ENCODE measurements around the gene PIGM.

PIGM gene

DNA sequence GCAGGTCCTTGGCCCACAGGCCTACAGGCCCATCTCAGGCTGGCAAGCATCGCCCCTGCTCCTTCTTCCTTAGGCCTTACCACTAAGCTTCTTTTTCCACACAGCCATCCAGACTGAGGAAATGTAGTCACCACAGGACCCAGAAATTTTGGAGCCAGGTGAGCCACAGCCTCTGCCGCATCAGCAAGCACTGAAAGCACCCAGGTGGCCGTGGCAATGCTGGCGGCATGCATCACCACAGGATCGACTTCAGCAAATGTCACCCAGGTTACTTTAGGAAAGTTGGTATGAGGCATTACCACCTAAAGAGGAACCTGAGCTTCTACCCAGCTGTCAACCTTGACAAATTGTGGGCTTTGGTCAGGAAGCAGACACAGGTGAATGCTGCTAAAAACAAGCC is 11.6 kb downstream of the PIGM start:
- DNase-seq = no peak

DNA sequence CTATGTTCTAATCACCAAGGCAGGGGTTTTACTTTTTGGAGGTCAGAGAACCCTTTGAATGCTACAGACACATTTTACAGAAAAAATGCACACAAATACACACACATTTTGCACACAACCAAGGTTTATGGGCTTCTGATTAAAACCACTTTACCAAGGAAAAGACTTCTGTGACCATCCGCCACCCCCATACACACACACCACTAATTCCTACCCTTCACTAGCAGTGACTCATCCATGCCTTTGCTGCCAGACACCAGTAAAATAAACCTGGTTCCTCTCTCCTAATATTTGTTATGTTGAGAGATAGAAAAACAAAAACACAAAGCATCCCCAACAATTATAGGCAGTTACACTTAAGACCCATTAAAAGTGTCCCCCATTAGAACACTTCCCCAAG is 12.9 kb downstream of the PIGM start:
- DNase-seq = no peak

DNA sequence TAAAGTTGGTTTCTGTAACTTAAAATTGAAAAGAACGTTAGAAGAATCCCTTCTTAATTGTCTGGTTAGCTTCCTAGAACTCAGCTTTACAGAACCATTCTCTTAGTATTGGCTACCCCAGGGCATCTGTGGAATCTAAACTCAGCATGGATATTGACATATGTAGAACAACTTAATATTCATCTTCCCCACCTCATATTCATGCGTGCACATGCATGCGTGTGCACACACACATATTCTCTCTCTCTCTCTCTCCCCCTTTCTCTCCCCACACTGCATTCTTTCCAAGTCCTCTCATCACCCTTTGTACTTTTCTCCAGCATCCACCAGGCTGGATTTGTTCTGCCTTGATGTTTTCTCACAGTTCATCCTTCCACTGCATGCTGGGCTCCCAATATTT is 13.4 kb downstream of the PIGM start:
- no peak for DNase-seq

DNA sequence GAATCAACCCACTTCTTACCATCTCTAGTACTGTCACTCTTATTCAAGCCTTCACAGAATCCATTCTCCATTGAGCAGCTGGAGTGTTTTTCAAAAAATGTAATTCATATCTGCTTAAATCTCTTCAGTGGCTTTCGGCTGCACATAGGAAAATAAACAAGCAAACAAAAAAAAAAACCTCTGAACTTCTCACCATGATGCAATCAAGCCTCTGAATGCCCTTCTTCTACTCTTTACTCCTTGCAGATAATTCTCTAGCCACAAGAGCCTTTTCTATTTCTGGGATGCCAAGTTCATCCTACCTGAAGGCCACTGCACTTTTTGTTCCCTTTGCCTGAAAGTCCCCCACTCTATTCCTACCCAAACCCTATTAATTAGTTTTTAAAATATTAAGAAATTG is 14.2 kb downstream of the PIGM start:
- DNase-seq = no peak

DNA sequence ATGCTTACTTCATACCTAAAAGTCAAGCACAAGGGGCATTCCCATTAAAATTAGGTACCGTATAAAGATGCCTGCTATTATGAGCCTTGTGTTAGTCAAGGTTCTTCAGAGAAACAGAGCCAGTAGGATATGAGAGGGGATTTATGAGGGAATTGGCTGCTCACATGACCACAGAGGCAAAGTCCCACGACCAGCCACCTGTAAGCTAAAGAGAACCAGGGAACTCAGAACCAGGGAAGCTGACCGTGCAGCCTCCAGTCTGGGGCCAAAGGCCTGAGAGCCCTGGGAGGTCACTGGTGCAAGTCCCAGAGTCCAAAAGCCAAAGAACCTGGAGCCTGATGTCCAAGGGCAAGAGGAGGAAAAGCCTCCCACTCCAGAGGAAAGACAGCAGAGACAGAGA is 20.0 kb downstream of the PIGM start:
- DNase-seq = no peak

DNA sequence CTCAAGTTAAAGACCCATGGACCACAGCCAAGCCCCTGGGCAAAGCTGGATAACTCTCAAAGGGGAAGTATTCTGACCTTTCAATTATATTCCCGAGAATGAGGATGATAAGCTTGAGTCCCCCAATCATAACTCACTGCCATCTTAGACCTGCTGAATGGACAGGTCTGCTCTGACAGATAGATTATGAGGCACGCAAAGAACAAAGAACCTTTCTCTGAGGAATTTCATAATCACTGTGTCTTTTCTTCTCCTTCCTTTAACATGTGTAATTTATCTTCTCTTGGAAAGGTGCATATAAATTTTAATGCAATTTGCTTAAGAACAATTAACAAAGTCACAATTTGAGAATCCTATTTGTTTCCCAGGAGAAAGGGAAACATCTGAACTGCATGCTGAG is 22.0 kb downstream of the PIGM start:
- no peak for DNase-seq

DNA sequence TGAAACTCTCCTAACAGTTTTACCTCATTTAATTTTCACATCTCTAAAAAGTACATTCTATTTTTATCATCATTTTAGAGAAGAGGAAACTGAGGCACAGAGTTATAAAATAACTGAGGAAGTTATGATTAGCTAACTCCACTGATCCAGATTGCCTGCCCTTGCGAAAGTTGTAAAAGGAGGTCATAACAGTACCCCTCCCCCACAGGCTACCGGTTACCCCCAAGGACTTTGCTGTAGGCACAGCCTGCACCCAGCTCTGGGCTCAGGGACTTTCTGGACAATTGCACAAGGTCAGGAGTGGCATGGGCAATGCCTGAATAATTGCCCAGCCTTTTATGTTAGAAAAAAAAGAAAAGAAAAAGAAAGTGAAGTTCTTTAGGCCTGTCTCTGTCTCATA is 22.7 kb downstream of the PIGM start:
- no peak for DNase-seq

DNA sequence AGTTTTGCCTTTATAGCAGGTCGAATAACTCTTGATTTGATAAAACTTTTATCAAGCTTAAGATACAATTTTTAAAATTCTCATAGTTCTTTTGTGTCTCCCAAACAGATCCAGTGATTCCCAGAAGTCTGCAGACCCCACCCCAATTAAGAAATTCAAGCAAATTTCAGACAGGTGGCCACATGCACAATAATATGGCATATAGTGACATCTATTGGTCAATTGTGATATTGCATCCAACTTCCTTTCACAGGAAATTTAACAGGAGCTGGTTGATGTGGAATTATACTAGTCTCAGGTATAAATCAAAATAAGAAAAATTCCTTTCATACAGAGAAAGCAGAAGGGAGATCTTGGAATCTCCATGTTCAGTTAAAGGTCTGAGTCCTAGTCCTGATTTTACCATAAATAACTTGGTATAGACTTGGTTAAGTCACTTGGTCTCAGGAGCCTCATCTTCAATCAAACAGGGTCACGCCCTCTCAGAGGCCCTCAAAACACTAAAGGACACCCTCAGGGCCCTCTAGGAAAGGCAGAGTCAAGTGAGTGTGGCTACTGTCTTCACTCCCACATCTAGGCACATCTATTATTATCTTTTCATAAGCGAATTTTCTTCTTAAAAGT is 24.1 kb downstream of the PIGM start:
- DNase-seq = no peak

DNA sequence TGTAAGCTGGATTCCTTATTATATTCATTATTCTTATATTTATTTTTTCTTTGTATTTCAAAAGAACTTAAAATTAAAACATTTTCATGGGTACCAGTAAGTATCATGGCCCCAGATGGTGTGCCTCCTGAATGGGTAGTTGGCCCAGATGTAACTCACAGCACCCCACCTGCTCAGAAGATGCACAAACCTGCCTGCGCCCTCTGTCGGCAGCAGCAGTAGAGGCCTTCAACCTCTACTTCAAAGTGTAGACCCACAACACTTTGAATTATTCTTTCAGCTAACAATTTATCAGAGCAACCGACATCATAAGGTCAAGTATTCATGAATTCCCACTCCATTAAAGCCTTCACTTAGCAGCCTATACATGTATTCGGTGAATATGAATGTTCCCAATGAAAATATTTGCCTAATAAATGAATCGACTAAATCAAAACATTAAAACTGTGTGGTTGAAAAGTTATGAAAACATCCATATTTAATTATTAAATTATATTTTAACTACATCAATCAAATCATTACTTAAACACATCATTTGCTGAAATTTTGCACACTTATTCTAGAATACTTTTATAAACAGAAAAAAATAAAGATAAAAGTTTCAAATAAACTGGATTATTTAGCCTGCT is 25.4 kb downstream of the PIGM start:
- DNase-seq = peak; percentile 24

DNA sequence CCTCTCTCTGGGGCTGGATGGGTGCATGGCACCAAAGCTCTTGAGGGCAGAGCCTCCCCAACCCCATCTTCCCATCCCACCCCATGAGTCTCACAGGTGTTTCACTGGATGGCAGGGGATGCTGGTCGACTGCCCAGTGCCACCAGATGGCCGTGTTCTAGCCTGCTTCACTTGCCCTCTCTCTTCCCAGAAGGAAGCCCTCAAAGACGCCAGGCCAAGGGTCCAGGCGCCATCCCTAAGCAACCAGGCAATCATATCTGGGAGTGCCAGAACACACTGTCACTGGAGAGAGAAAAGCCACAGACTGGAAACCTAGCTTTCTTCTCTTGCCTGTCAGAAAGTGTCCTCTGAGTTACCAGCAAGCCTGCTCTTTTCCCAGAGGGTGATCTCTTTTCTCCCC is 26.7 kb downstream of the PIGM start:
- DNase-seq = no peak

DNA sequence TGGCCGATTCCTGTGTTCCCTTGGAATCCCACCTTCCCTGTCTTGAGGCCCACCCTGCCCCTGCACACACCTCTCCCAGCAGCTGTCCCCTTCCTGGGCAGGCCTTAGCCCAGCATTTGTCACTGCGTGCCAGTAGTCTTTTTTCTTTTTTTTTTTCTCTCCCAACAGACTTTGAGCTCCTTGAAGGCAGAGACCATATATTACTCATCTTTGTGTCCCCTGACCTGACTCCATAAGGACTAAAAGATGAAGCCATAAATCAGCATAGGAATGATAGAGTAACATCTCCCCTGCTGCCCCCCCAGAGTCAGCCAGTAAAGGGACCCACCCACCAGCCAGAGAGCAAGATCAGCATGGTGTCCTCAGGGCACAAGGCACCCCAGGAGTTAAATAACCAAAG is 27.4 kb downstream of the PIGM start:
- DNase-seq = no peak

DNA sequence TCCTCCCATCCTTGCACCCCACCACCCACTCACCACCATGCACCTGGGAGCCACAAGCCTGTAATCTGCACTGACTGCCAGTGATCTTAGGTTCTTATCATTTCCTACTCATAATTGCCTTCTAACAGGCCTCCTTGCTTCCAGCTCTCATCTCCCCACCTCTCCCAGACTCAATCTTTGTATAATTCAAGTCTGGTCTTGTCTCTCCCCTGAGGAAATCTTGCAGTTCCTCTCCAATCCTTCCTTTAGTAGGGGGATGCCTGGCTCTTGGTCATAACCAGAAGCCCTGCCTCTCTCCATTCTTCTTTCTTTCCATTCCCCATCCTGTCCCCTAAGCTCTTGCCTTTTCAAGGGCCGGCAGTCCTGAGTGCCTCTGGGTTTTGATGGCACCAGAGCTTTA is 27.8 kb downstream of the PIGM start:
- DNase-seq = no peak

DNA sequence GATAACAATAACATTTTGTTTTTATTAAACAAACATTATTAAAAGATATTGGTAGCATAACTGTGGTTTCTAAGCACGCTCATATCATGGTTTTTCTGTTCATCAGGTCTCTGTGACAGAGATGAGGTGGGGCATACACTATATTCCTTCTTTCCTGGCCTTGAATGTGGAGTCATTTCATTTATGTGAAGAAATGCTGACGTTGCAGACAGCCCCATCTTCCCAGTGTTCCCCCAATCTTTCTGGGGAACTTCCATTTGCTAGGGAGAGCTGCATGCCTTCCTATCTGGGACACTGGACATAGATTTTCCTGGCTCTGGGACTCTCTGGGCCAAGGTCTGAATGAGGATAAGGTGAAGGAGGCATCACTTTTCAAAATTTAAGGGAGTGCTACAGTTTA is 30.4 kb downstream of the PIGM start:
- DNase-seq = no peak

DNA sequence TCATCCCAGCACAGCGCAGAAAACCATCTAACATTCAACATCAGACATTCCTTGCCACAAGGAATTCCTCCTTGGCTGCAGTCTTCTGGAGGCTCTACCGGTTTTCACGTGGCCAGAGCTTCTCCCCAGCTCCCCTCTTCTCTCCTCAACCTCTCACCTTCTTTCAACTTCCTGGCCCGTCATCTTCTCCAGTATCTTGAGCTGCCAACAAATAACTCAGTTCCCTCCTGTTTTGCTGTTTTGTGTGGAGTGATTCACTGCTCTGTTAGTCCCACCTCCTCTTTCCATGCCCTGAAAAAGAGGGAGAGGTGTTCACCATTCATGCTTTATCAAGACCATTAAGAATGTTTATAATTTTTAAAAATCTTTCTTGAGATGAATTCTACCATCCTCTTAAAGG is 32.6 kb downstream of the PIGM start:
- DNase-seq = no peak

DNA sequence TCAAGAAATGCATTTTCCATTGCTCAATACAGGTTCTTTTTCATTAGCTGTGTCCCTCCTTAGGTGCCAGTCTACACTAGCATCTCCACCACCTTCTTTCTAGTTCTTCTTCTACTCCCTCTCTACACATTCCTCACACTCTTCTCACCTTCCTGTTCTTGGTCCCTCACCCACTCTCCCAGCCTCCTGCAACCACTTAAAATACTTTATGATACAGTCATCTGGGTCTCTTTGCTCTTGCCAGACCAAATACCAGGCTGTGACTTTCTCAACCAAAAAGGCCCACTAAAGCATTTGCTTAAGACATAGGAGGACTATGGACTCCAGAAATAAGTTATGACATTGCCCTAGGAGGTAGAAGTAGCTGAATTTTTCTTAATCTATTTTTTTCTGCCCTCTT is 35.1 kb downstream of the PIGM start:
- DNase-seq = no peak

DNA sequence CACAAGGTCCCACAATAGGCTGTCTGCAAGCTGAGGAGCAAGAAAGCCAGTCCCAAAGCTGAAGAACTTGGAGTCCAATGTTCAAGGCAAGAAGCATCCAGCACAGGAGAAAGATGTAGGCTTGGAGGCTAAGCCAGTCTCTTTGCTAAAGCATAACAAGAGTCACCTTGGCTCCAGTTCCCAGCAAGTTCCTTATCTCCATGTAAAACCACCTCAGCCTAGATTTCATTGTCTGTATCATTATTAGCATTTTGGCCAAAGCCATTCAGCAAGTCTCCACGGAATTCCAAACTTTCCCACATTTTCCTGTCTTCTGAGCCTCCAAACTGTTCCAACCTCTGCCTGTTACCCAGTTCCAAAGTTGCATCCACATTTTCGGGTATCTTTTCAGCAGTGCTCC is 36.9 kb downstream of the PIGM start:
- DNase-seq = no peak

DNA sequence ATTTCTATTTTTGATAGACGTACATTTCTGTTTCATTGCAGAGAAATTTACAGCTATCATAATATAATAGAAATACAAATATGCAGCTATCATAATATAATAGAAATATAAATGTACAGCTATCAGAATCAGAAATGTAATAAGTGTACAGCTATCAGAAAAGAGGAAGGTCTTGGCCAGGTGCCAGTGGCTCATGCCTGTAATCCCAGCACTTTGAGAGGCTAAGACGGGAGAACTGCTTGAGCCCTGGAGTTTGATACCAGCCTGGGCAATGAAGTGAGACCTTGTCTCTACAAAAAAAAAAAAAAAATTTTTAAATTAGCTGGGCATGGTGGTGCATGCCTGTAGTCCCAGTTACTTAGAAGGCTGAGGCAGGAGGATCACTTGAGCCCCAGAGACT is 37.9 kb downstream of the PIGM start:
- no peak for DNase-seq

DNA sequence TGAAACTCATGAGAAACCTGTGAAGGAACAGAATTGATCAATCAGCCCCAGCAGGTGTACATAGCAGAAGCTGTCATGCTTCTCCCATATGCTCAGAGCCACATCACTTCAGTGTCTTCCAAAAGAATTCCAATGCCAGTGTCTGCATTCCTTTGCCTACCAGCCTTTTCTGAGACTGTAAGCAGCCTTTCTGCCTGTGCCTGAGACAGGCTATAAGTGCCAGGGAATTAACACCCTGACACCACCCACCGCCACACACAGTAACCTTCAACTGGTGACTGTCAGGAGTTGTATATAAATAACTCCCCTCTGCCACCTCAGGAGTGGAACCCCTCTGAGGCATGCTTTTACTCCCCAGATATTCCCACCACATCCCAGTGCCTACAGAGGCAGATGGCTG is 39.6 kb downstream of the PIGM start:
- DNase-seq = no peak

DNA sequence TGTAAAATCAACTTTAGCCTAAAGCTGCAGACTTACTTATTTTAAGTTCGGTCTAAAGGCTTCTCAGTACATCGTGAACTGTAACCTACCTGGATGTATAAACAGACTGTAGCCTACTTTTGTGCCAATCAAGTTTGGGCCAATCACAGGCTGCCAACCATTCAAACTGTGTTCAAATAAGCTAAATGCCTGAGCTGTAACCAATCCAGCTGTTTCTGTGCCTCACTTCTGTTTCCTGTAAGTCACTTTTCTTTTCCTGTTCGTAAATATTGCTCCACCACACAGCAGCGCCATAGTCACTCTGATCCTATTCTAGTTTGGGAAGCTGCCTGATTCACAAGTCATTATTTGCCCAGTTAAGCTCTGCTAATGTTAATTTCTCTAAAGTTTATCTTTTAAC is 40.3 kb downstream of the PIGM start:
- DNase-seq = no peak

DNA sequence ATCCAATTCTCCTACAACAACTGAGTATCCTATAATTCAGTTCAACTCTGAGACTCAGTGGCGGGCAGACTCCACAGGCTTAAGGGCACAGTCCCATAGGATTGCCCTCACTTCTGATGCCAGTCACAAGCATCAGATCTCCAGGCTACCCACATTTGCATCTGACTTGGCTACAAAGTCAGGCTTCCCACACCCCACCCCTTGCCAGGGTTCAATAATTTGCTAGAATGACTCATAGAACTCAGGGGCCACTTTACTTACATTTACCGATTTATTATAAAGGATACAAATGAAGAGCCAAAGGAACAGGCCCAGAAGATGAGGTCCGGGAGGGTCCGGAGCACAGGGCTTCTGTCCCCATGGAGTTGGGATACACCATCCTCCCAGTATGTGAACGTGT is 41.8 kb downstream of the PIGM start:
- DNase-seq = no peak

DNA sequence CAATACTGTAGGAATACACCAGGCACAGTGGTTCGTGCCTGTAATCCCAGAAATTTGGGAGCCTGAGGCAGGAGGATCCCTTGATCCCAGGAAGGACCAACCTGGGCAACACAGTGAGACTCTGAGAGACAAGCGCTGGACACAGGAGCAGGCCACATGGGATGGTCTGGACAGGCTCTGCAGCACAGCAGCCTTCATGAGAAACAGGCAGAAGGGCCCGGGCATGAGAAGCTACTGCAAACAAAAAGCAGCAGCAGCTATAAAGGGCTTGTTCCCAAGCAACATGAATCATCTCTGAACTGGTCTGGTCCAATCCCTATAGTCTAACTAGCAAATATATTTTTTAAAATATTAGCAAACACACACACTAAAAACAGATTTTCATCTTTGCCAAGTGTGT is 42.2 kb downstream of the PIGM start:
- DNase-seq = no peak

DNA sequence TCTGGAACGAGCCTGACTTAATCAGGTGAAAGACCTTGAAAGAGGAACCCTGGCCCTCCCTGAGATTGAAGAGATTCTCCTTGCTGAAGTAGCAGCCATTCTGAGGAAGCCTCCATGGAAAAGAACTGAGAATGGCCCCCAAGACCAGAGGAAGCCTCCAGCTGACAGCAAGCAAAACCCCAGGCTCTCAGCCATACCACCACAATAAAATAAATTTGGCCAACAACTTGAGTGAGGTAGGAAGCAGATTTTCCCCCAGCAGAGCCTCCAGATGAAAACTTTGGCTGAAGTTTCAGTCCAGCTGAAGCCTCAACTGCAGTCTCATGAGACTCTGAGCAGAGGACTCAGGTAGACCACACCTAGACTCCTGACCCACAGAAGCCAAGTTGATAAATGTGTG is 43.8 kb downstream of the PIGM start:
- no peak for DNase-seq

DNA sequence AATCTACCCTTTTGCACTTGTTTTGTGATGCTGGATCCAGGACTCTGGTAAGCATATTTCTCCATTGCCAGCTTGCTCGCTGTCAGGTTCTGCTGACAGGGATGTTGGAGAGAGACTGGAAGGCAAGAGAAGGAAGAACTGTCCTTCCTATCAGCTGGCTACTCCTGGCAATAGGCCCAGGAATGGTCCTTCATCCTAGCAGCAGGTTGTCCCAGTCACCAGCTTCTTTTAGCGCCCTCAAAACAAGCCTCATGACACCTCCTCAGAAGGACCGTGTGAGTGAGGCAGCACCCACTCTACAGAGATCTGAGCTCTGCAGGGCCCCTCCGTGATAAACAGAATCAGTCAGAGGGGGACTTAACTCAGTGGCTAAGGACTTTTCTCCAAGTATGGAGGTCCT is 44.6 kb downstream of the PIGM start:
- DNase-seq = no peak

DNA sequence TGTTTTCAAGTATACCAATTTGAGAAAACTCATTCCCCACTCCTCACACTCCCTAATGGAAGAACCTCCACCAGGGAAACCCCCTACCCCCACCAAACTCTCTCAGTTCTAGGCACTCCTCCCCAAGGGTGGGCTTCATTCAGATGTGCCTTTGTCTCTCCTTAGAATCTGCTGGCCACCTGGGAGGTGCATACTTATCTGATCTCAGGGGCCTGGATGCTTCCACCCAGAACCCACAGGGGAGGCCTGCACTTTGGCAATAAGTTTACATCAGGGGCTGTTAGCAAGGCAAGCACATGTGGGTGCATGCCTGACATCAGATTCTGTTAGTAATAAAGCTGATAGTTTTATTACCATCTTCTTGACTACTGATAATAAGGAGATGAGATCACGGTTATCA is 45.3 kb downstream of the PIGM start:
- no peak for DNase-seq

DNA sequence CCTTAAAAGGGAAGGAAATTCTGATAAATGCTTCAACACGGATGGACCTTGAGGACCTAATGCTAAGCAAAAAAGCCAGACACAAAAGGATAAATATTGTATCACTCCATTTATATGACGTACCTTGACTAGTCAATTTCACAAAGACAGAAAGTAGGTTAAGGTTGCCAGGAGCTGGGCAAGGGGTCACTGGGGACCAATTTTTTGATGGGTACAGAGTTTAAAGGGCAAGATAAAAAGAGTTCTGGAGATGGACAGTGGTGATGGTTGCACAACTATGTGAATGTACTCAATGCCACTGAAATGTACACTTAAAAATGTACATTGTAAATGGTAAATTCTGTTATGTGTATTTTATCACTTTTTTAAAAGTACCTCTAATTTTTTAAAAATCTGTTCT is 45.7 kb downstream of the PIGM start:
- no peak for DNase-seq

DNA sequence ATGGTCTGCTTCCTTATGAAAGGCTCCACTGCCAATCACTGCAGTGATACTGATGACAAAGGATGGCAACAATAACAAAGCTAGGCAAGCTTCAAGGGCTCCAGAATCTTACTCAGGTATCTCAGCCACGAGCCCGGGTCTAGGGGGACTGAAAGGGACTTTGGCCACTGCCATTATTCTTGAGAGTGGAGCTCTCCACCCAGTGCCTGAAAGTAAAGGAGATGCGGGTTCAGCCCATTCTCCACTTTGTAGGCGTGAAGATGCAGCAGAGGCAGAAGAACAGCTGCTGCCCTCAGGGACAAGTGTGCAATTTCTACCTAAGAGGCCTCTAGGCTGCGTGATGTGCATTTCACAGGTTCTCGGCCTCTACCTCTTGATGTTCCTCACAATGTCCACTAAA is 46.3 kb downstream of the PIGM start:
- DNase-seq = no peak
